Erythroblast (primary cell): Measurements from ENCODE around the gene RDH5.

Experiments
- GATA1 ChIP-seq: IDR thresholded peaks from 2 replicates; pipeline ENCODE4 v1.6.1; 2011; ENCODE audit warnings: low read depth, mild to moderate bottlenecking, control low read depth, low read length, moderate library complexity
- POLR2A ChIP-seq: IDR thresholded peaks from 2 replicates; pipeline ENCODE4 v1.6.1; 2011; ENCODE audit warnings: mild to moderate bottlenecking, low read length

DNA sequence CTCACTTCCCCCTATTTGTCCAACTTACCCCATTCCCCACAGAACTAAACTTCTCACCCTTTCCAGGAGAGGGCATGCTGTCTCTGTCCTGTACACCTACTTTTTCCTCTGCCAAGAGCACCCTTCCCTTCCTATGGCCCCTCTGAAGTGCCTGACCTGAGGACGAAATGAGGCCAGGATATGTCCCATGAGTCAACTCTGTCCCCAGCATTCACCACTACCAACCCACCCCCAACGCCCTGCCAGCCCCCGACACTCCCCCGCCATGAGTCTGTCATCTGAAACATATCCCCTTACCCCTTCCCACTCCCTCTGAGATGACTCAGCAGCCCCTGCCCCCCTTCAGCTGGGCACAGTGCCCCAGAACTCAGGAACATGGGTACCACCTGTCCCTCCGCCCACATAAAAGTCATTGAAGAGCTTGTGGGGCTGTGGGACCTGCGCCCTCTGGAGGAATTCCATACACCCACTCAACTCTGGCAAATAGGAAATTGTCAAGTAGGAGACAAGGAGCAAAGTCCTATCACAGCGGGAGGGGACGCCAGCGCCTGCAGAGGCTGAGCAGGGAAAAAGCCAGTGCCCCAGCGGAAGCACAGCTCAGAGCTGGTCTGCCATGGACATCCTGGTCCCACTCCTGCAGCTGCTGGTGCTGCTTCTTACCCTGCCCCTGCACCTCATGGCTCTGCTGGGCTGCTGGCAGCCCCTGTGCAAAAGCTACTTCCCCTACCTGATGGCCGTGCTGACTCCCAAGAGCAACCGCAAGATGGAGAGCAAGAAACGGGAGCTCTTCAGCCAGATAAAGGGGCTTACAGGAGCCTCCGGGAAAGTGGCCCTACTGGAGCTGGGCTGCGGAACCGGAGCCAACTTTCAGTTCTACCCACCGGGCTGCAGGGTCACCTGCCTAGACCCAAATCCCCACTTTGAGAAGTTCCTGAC lies 38.8 kb upstream of the RDH5 start:
- TF ChIP-seq POLR2A (no peak), GATA1 (no peak)
